ENCODE data around the gene PLA2G4C.

Gene PLA2G4C, protein sequence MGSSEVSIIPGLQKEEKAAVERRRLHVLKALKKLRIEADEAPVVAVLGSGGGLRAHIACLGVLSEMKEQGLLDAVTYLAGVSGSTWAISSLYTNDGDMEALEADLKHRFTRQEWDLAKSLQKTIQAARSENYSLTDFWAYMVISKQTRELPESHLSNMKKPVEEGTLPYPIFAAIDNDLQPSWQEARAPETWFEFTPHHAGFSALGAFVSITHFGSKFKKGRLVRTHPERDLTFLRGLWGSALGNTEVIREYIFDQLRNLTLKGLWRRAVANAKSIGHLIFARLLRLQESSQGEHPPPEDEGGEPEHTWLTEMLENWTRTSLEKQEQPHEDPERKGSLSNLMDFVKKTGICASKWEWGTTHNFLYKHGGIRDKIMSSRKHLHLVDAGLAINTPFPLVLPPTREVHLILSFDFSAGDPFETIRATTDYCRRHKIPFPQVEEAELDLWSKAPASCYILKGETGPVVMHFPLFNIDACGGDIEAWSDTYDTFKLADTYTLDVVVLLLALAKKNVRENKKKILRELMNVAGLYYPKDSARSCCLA

DNA sequence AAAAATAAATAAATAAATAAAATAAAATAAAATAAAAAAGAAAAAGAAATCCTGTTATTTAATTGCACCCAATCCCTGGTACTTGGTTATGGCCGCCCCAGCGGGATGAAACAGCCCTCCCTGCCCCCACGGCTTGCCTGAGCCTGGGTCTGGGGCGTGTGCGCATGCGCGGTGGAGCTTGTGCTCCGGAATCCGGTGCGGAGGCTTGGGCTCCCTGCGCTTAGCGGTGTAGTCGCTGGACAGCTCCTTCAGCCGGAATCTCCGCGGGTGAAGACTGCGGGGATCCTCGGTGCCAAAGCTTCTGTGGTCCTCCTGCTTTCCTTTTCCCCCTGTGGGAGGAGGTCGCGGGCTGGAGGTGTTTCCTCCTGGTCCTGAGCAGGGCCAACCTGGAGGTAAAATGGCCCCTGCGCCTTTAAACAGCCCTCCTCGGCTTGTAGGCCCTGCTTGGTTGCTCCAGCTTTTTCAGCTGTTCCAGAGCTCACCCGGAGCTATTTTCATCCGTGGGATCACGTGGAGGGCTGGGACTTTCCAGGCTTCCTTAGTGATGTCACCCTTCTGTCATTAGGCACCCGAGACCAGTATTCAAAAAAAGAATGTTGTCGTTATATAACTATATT is at the start of gene PLA2G4C:
Gene PLA2G4C, minus strand, starts transcription at position 468 of the 617 bp plus-strand sequence. CDS start 4,288 bp downstream, outside the sequence.
- DNase-seq, result no peak

GRCh38 chr19:48158210-48158790 is 47.7 kb upstream of the PLA2G4C start:
- no peak for DNase-seq

GRCh38 chr19:48154003-48154402 is 43.4 kb upstream of the PLA2G4C start:
- DNase-seq, result no peak

DNA sequence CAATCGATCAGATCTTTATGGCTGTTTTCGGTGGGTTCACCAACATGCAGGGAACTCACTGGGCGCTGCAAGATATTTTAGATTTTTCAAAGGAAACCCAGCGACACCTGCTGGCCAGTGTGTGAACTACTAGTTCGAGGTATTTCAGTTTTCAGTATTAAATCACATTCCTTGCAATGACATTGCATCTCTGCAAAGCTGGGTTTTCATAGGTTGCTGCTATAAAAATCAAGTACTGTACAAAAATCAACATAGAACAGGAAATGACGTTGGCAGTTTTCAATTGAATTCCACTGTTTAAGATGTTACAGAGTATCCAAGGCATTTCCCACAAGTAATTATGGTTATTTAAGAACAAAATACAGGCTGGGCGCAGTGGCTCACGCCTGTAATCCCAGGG is 41.9 kb upstream of the PLA2G4C start:
- no peak for DNase-seq

- no peak for DNase-seq
Measured at GRCh38 chr19:48149430-48149829, 38.8 kb upstream of the PLA2G4C start.

GRCh38 chr19:48148576-48148975 is 38.0 kb upstream of the PLA2G4C start:
- no peak for DNase-seq

DNA sequence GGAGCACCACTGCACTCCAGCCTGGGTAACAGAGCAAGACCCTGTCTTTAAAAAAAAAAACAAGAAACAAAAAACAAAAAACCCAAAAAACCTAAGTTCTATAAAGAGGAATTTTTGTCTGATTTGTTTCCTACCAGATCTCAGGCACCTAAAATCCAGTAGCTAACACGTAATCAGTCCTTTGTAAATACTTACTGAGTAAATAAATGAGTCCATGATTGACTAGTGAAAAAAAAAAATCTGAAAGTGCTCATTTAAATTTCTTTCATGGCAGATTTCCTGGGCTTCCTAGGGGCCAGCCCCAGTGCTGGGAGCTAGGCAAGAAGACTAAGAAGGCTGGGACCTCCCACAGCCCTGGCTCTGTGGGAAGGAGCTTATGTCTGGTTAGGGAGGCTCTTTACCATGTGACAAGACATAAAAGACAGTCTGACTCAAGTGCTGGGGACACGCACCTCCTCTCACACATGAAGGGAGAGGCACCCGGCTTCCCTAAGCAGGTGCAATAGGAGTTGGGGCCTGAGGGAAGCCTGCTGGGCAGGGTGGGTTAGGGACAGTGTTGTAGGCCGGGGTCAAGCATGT is 37.1 kb upstream of the PLA2G4C start:
- no peak for DNase-seq

DNA sequence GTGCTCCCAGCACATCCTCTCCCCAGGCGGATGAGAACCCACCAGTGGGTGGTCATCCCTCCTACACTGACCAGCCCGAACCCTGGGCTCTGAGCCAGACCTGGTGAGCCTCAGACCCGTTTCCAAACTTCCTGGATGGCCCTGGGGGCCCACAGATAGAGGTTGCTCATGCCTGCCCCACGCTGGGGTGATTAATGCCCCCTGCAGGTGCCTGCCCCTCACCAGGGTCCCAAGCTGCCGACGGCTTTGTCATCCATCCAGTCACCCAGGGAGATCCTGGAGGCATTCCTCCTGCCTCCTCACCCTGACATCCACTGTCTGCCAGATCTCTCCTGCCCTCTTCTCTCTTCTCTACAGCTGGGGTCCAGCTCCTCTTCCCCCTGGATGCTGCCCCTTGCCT is 28.4 kb upstream of the PLA2G4C start:
- DNase-seq, result no peak

DNA sequence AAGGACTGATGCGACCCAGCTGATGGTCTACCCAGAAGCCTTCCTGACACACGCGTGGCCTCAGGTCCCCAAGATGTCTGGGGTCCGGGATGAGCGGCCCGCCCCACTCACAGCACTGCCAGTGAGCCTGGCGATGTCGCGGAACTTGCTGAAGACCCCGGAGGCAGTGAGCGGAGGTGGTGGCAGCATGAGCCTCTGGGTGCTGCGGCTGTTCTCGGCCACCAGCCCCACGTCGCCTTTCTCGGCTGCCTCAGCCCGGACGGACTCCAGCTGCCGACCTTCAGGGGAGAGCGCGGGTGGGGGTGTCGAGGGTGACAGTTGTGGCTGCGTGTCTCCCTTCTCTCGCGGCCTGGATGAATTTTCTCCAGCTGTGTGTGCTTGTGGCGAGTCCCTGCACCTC is 26.8 kb upstream of the PLA2G4C start:
- no peak for DNase-seq

- no peak for DNase-seq
Measured at GRCh38 chr19:48136547-48136946, 25.9 kb upstream of the PLA2G4C start.

- DNase-seq, result no peak
Measured at GRCh38 chr19:48135411-48135810, 24.8 kb upstream of the PLA2G4C start.

DNA sequence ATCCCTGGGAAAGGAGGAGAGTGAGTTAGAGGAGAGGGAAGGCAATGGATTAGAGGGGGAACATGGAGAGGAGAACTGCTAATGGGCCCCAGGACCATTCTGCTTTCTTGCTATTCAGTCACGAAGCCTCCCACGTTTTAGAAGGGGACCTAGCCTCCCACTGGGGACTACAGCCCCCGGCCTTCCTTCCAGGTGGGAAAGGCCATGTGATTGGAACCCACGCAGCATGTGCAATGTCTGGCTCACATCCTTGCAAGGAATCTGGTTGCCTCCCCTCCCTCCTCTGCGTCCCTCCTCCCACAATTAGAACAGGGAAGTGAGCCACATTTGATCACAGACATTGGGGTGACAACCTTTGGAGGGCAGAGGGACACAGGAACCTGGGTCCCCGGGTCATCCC is 22.5 kb upstream of the PLA2G4C start:
- DNase-seq, result no peak

GRCh38 chr19:48127561-48127960 is 16.9 kb upstream of the PLA2G4C start:
- no peak for DNase-seq

DNA sequence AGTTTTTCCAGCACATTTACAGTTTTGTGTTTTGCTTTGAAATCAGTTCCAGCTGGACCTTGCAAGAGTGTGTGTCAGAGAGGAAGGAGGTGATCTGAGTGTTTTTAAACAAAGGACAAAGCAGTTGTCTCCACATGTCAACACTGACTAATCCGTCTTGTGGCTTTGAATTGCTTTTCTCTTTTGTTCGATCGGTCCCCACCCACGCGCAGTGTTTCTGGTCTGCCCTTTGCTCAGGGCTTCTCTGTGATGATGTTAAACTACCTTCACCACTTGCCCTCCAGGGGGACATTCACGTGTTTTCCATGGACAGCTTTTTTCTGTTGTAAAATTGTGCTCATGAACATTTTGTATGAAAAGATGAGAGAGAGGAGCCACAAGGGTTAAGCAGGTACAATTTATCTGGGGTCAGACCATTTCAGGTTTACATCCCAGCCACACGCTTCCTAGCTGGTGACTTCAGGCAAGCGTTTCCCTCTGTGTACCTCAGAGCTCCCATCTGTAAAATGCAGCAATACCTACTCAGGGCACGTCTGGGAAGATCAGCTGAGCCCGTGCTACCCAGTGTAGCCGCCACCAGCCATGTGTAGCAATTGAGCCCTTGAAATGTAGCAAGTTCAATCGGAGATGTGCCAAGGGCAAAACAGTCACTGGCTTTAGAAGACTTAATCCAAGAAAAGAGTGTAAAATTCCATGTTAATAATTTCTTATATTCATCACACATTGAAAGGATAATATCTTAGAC is 13.5 kb upstream of the PLA2G4C start:
- DNase-seq, result no peak

DNA sequence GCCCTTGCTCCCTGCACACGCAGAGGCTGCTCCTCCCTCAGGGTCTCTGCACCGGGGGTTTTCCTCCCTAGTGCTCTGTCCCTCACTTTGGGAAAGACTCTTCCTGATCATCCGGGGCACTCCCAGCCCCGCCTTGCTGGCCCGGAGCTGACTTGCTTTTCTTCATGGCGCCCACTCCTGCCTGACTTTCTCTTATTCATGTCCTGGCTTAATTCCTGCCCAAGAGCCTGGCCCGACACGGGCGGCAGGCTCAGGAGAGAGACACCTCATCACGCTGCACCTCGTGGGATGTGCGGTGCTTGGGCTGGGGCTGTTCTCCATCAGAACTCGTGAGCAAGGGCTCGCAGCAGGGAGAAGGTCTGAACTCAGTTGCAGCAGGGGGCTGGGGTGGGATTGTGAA is 11.8 kb upstream of the PLA2G4C start:
- DNase-seq, result no peak

- no peak for DNase-seq
Measured at GRCh38 chr19:48121909-48122371, 11.3 kb upstream of the PLA2G4C start.

GRCh38 chr19:48121066-48121465 is 10.4 kb upstream of the PLA2G4C start:
- no peak for DNase-seq

DNA sequence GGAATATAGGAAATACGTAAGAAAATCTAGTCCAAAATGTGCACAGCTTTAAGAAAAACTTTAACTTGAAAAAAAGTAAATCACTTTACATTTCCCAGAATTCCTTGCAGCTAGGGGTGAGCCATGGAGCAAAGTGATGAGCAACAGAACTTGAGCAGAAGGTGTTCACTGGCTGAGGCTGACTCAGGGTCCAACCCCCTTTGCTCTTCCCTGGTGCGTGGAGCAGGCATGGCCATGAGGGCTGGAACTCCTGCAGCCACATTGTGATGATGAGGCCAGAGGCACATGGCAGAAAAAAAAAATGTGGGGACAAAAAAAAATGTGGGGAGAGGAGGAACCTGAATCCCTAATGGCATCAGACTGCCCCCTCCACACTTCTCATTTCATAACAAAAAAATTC is 9.9 kb upstream of the PLA2G4C start:
- DNase-seq, result no peak

DNA sequence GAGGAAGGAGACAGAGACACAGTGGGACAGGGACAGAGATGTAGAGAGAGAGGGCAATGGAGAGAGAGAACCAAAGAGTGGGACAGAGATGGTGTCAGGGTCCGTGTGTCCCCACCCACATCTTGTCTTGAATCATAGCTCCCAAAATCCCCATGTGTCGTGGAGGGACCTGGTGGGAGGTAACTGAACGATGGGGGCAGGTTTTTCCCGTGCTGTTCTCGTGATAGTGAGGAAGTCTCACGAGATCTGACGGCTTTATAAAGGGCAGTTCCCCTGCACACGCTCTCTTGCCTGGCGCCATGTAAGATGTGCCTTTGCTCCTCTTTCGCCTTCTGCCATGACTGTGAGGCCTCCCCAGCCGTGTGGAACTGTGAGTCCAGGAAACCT is 7.5 kb upstream of the PLA2G4C start:
- DNase-seq, result no peak

DNA sequence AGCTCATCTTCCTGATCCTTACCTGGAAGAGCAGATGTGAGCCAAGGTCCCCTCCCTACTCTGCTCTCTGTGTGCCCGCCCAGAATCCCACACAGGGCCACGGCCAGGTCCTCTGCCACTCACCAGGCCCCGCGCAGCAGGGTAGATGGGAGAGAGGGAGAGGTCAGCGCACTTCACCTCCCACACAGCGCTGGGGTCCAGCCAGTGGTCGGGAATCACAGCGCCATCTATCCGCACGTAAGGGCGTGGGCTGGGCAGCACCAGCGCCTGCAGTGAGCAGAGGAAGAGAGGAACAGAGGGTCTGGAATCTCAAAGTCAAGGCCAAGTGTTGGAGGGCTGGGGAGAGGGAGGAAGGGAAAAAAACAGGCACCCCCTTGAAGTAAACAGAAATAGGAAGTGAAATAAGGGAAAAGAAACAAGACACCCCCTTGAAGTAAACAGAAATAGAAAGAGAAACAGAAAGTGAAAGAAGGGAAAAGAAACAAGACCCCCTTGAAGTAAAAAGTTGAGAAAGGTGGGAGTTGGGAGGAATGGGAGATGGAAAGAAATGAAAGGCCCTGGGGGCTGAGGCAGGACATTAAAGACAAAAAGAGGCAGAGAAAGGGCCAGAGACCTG is 7.0 kb upstream of the PLA2G4C start:
- DNase-seq, result no peak

GRCh38 chr19:48113190-48113917 is 2.7 kb upstream of the PLA2G4C start:
- no peak for DNase-seq

DNA sequence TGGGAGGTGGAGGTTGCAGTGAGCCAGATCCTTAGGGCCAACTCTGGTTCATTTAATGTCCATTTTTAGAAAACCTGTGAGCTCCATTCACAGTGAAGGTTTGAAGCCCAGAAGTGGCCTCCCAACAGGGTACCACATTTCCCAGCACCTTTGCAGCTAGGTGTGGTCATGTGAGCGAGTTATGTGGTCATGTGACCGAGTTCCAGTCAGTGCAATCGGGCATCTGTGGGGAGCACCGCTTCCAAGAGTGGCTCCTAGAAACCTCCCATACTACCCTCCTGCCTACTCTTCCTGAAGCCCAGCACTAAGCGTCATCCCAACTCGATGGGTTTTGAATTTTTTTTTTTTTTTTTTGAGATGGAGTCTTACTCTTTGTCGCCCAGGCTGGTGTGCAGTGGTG is 663 bp upstream of the PLA2G4C start:
- no peak for DNase-seq

Measured in cortex of kidney (tissue), 1 donor.